Uterus (tissue), 2 donors: ENCODE measurements around the gene SH2B2.

Experiments used
- POLR2A ChIP-seq, 2 donors: fragments of 450-650 bp; IDR thresholded peaks; one replicate each; pipeline ENCODE4 v1.6.1; 2016; ENCODE audit warnings: antibody characterized with exemption in 2 of 2, mild to moderate bottlenecking in 1 of 2, moderate library complexity in 1 of 2
- TF ChIP-seq, protein P1 (sequence below), 4 experiments: fragments of 200-600 bp in 2 of 4; fragments of 450-650 bp in 2 of 4; sonication (generic) in 2 of 4; IDR thresholded peaks; one replicate each; pipeline ENCODE4 v1.5.1; 2016 to 2019; ENCODE audit warnings: antibody characterized with exemption in 4 of 4, mild to moderate bottlenecking in 2 of 4, moderate library complexity in 1 of 4

DNA sequence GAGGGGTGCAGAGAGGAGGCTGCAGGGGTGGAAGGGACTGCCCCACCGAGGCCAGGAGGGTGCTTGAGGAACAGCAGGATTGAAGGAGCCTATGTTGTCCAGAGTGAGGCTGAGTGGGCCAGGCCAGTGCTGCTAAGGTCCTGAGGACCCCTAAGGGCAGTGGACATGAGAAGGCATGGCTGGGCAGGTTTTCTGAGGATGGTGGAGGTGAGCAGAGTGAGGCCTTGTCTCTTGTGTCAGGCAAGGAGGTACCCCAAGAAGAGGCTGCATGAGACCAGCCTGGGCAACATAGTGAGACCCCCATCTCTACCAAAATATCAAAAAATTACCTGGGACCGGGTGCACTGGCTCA lies 5.2 kb downstream of the SH2B2 start:
- TF ChIP-seq, protein P1, sequence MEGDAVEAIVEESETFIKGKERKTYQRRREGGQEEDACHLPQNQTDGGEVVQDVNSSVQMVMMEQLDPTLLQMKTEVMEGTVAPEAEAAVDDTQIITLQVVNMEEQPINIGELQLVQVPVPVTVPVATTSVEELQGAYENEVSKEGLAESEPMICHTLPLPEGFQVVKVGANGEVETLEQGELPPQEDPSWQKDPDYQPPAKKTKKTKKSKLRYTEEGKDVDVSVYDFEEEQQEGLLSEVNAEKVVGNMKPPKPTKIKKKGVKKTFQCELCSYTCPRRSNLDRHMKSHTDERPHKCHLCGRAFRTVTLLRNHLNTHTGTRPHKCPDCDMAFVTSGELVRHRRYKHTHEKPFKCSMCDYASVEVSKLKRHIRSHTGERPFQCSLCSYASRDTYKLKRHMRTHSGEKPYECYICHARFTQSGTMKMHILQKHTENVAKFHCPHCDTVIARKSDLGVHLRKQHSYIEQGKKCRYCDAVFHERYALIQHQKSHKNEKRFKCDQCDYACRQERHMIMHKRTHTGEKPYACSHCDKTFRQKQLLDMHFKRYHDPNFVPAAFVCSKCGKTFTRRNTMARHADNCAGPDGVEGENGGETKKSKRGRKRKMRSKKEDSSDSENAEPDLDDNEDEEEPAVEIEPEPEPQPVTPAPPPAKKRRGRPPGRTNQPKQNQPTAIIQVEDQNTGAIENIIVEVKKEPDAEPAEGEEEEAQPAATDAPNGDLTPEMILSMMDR (IDR thresholded peaks at IDR 0.05), result no peak
- no peak for TF ChIP-seq POLR2A (IDR thresholded peaks at IDR 0.05)
